Measurements from ENCODE around the gene RHOF. TPM values are rescaled to one million over a fixed set of nuclear protein-coding genes. Genes with fewer than 3 reads are reported as not detected.

The RHOF gene
- 5.2 and 7.0 TPM in 2 replicates for total RNA-seq

DNA sequence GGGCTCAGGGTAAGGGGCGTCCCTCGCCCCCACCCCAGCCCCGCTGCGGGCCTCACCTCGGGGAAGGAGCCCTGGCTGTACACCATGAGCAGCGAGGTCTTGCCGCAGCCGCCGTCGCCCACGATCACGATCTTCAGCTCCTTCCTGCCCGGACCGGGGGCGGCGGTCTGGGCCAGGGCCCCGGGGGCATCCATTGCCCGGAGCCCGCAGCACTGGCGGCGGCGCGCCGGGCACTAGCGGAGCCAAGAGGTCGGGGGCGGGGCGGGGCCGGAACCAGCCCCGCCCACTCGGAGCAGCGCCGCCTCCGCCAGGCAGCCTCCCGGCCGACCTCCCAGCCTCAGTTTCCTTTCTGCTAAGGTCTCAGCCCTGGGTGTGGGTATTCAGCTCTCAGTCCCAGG is at the start of gene RHOF:
RHOF (minus strand) TSS at position 249 of the 398 bp plus-strand sequence; CDS start at position 194, 55 bp downstream.

DNA sequence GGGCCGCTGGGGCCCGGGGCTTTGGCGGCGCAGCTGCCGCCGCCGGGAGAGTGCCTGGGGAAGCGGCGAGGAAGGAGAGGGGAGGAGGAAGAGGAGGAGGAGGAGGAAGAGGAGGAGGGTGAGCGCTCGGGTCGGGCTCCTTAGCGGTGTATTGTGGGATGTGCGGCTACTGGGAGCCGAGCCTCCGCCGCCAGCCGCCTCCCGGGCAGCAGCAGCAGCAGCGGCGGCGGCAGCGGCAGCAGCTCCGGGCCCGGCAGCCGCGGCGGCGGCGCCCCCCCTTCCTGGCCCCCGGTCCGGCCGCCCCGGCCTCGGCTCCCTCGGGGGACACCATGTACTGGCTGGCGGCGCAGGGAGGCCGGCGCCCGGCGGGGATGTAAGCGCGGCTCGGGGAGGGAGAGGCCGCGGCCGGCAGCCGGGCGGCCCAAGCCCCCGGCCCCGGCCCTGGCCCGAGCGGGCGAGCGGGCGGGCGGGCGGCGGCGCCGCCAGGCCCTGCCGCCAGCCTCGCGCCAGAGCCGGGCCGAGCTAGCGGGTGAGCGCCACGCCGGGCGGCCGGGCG is 10.5 kb upstream of the RHOF start, which contains the start of gene SETD1B:
SETD1B (plus strand) TSS at position 149 of the 556 bp plus-strand sequence. CDS start 729 bp downstream, outside the sequence.

Other genes with a start within 250 kb of the RHOF start
- gene KDM2B, start 212.7 kb downstream of the RHOF start, total RNA-seq: 20.4 and 39.3 TPM in 2 replicates
- 17.2 and 18.5 TPM in 2 replicates for gene ORAI1, start 167.2 kb downstream of the RHOF start, total RNA-seq
- 0.91 and 0.97 TPM in 2 replicates for gene MORN3, start 124.0 kb downstream of the RHOF start, total RNA-seq
- gene TMEM120B, start 80.9 kb downstream of the RHOF start, total RNA-seq: 8.2 and 8.8 TPM in 2 replicates
- gene SETD1B, start 10.3 kb upstream of the RHOF start, total RNA-seq: 1.6 and 1.7 TPM in 2 replicates
- not detected in 2 replicates for gene HPD, start 65.2 kb upstream of the RHOF start, total RNA-seq
- 47.4 and 127 TPM in 2 replicates for gene PSMD9, start 95.1 kb upstream of the RHOF start, total RNA-seq
- 0.97 and 1.4 TPM in 2 replicates for gene CFAP251, start 124.9 kb upstream of the RHOF start, total RNA-seq
- 5.5 and 10.2 TPM in 2 replicates for gene BCL7A, start 228.2 kb upstream of the RHOF start, total RNA-seq

Data from epithelial cell of umbilical artery (primary cell).